ENCODE data around the gene ZBTB20. TPM values are rescaled to one million over a fixed set of nuclear protein-coding genes. Genes with fewer than 3 reads are reported as not detected.

ZBTB20 gene
- total RNA-seq, 1 donor from 2014 or later: 32.5 TPM

- Histone ChIP-seq H3K27me3 (ENCODE audit: control insufficient read depth, insufficient read depth, low read length) (no peaks in the 10 kb centered on the region), H3K36me3 (ENCODE audit: control insufficient read depth, insufficient read depth, low read length) (no peaks in the 10 kb centered on the region), H3K4me3 (ENCODE audit: low read depth, low read length) (no peak overlapping the region)
- TF ChIP-seq, protein P1, sequence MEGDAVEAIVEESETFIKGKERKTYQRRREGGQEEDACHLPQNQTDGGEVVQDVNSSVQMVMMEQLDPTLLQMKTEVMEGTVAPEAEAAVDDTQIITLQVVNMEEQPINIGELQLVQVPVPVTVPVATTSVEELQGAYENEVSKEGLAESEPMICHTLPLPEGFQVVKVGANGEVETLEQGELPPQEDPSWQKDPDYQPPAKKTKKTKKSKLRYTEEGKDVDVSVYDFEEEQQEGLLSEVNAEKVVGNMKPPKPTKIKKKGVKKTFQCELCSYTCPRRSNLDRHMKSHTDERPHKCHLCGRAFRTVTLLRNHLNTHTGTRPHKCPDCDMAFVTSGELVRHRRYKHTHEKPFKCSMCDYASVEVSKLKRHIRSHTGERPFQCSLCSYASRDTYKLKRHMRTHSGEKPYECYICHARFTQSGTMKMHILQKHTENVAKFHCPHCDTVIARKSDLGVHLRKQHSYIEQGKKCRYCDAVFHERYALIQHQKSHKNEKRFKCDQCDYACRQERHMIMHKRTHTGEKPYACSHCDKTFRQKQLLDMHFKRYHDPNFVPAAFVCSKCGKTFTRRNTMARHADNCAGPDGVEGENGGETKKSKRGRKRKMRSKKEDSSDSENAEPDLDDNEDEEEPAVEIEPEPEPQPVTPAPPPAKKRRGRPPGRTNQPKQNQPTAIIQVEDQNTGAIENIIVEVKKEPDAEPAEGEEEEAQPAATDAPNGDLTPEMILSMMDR (IDR thresholded peaks at IDR 0.05; ENCODE audit: insufficient read depth, low read length, poor library complexity, severe bottlenecking): peak; percentile 20
- no peak for DNase-seq (ENCODE audit: low read depth)
These were observed 550.1 kb downstream of the ZBTB20 start for GRCh38 chr3:114597012-114597411.

DNA sequence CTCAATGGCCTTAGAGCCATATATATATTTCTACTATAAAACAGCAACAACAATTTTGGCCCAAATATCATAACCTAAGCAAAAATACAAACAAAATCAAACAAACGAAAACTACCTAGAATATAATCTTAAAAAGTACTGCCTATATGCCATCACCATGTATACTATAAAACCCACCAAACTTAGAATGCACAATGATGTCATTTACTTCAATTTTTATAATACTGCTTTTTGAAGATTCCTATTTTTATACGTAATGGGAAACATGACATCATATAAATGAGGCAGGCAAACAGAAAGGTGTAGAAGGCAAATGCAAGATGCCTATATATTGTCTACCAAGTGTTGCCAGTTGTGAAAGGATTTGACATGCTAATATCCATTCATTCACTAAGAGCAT lies 550.9 kb downstream of the ZBTB20 start:
- Histone ChIP-seq H3K4me3 (ENCODE audit: low read depth, low read length) (no peak overlapping the region), H3K27me3 (ENCODE audit: control insufficient read depth, insufficient read depth, low read length) (no peaks in the 10 kb centered on the region), H3K36me3 (ENCODE audit: control insufficient read depth, insufficient read depth, low read length) (no peaks in the 10 kb centered on the region)
- TF ChIP-seq, protein P1 (IDR thresholded peaks at IDR 0.05; ENCODE audit: insufficient read depth, low read length, poor library complexity, severe bottlenecking): no peak
- no peak for DNase-seq (ENCODE audit: low read depth)

GRCh38 chr3:114595522-114596028 lies 551.5 kb downstream of the ZBTB20 start:
- no peak overlapping the region for H3K4me3 ChIP-seq (ENCODE audit: low read depth, low read length)
- H3K27me3 ChIP-seq (ENCODE audit: control insufficient read depth, insufficient read depth, low read length): no peaks in the 10 kb centered on the region
- DNase-seq (ENCODE audit: low read depth): no peak
- no peaks in the 10 kb centered on the region for H3K36me3 ChIP-seq (ENCODE audit: control insufficient read depth, insufficient read depth, low read length)
- TF ChIP-seq, protein P1 (IDR thresholded peaks at IDR 0.05; ENCODE audit: insufficient read depth, low read length, poor library complexity, severe bottlenecking): no peak

GRCh38 chr3:114590309-114591047 lies 556.6 kb downstream of the ZBTB20 start:
- Histone ChIP-seq H3K36me3 (ENCODE audit: control insufficient read depth, insufficient read depth, low read length) (no peaks in the 10 kb centered on the region), H3K27me3 (ENCODE audit: control insufficient read depth, insufficient read depth, low read length) (no peaks in the 10 kb centered on the region), H3K4me3 (ENCODE audit: low read depth, low read length) (no peak overlapping the region)
- TF ChIP-seq, protein P1 (IDR thresholded peaks at IDR 0.05; ENCODE audit: insufficient read depth, low read length, poor library complexity, severe bottlenecking): no peak
- no peak for DNase-seq (ENCODE audit: low read depth)

GRCh38 chr3:114587986-114588385 lies 559.1 kb downstream of the ZBTB20 start:
- H3K27me3 ChIP-seq (ENCODE audit: control insufficient read depth, insufficient read depth, low read length): no peaks in the 10 kb centered on the region
- DNase-seq (ENCODE audit: low read depth): no peak
- no peak overlapping the region for H3K4me3 ChIP-seq (ENCODE audit: low read depth, low read length)
- no peaks in the 10 kb centered on the region for H3K36me3 ChIP-seq (ENCODE audit: control insufficient read depth, insufficient read depth, low read length)
- TF ChIP-seq, protein P1 (IDR thresholded peaks at IDR 0.05; ENCODE audit: insufficient read depth, low read length, poor library complexity, severe bottlenecking): no peak

DNA sequence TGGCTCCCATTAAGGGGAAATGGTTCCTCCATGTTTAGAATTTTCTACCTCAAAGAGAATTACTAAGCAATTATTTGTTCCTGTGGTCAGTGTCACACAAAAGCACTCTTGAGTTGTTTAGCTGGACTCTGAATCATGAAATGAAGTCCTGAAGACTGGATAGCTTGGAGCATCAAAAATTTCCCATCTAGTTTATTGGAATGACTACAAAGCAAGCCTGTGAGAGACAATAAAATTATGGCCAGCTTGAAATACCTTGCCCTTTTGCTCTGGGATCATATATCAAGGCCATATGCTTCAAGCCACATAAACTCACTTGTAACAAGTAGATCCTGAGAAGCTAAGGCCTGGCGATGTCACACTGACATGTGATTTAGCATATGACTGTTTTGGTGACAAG lies 561.0 kb downstream of the ZBTB20 start:
- DNase-seq (ENCODE audit: low read depth): no peak
- TF ChIP-seq, protein P1 (IDR thresholded peaks at IDR 0.05; ENCODE audit: insufficient read depth, low read length, poor library complexity, severe bottlenecking): no peak
- Histone ChIP-seq H3K27me3 (ENCODE audit: control insufficient read depth, insufficient read depth, low read length) (no peaks in the 10 kb centered on the region), H3K4me3 (ENCODE audit: low read depth, low read length) (no peak overlapping the region), H3K36me3 (ENCODE audit: control insufficient read depth, insufficient read depth, low read length) (no peaks in the 10 kb centered on the region)
